Measurements from ENCODE around the gene NOX4. TPM values are rescaled to one million over a fixed set of nuclear protein-coding genes. Genes with fewer than 3 reads are reported as not detected.
"Not testable (repeated sequence)": the region's sequence is repeated elsewhere in the genome, so short reads cannot be mapped to it uniquely, and the experiment has no call there.

Gene NOX4
- total and polyA plus RNA-seq, 9 of the 15 experiments (the other 6 are each of a cell fraction or from before 2014, with no cell fraction given): not detected

GRCh38 chr11:89310607-89311006, 180.6 kb downstream of the NOX4 start:
- 0% methylated on average over 3 of the region's 3 CpGs for WGBS (ENCODE audit: insufficient coverage, low coverage, missing lambda C conversion rate)
- intact Hi-C loops (cut with micrococcal nuclease); H3K9me3 ChIP-seq (replicated peaks; ENCODE audit: control insufficient read depth, insufficient read depth, low read depth, low read length); BruUV-seq (replicated peaks); FAIRE-seq; H3K9ac ChIP-seq (ENCODE audit: insufficient read depth in 1 of 2, low read depth in 2 of 2, low read length in 2 of 2); H4K20me1 ChIP-seq (replicated peaks; ENCODE audit: control insufficient read depth, insufficient read depth, low read length); in situ Hi-C loops (cut with MboI); DNase-seq (ENCODE audit: extremely low read depth in 1 of 4, low spot score in 3 of 4); H3K4me2 ChIP-seq (ENCODE audit: insufficient read depth, low read length); H3K4me1 ChIP-seq (replicated peaks in 1 of 2; ENCODE audit: control insufficient read depth in 2 of 2, insufficient read depth in 2 of 2, low read length in 2 of 2); POLR2A ChIA-PET; H3K36me3 ChIP-seq (ENCODE audit: control insufficient read depth, insufficient read depth, low read length); H3K27ac ChIP-seq (ENCODE audit: extremely low read depth, low read depth, low read length); H2AFZ ChIP-seq (ENCODE audit: low read depth, low read length); H3K9me1 ChIP-seq (ENCODE audit: control insufficient read depth, insufficient read depth, low read length); CTCF ChIA-PET (ENCODE audit: low intra/inter-chr PET ratio); H3K27me3 ChIP-seq (ENCODE audit: control insufficient read depth in 2 of 2, insufficient read depth in 2 of 2, low read length in 2 of 2); H3K4me3 ChIP-seq; ATAC-seq; H3K79me2 ChIP-seq (ENCODE audit: control insufficient read depth, insufficient read depth, low read length): not testable (repeated sequence)

DNA sequence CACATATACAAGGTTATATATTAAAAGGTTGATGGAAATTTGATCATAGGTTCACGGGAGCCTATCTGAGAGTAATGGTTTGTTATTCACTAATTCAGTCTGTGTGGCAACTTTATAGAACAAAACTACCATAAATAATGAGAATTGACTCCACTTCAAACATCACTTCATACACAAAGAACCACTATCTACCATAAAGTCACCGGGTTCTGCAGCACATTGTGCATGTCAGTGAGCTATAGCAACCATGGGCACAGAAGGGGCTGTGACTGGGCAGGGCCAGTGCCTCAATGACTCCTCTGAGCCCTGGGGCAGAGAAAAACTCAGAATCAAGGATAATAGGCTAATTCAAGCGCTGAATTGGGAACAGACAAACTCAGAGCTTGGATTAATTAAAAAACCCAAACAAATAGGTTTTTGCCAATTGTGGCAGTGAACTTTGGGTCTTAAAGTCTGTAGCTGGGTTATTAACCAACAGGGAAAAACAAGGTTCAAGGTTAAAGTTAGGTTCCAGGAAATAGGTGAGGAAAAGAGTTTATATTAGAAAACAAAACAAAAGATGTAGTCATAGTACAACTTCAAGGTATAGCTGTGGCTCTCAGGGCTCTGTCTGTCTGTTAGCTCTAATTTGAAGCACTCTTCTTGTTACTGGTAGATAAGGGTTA, 181.7 kb downstream of the NOX4 start:
- in situ Hi-C loops (cut with MboI); H3K9me1 ChIP-seq (ENCODE audit: control insufficient read depth, insufficient read depth, low read length); DNase-seq (ENCODE audit: extremely low read depth in 1 of 4, low spot score in 3 of 4); H3K4me2 ChIP-seq (ENCODE audit: insufficient read depth, low read length); H3K79me2 ChIP-seq (ENCODE audit: control insufficient read depth, insufficient read depth, low read length); H3K9me3 ChIP-seq (replicated peaks; ENCODE audit: control insufficient read depth, insufficient read depth, low read depth, low read length); intact Hi-C loops (cut with micrococcal nuclease); H3K9ac ChIP-seq (ENCODE audit: insufficient read depth in 1 of 2, low read depth in 2 of 2, low read length in 2 of 2); ATAC-seq; H3K36me3 ChIP-seq (ENCODE audit: control insufficient read depth, insufficient read depth, low read length); H3K27ac ChIP-seq (ENCODE audit: extremely low read depth, low read depth, low read length); POLR2A ChIA-PET; H3K4me1 ChIP-seq (replicated peaks in 1 of 2; ENCODE audit: control insufficient read depth in 2 of 2, insufficient read depth in 2 of 2, low read length in 2 of 2); FAIRE-seq; H3K27me3 ChIP-seq (ENCODE audit: control insufficient read depth in 2 of 2, insufficient read depth in 2 of 2, low read length in 2 of 2); H4K20me1 ChIP-seq (replicated peaks; ENCODE audit: control insufficient read depth, insufficient read depth, low read length); CTCF ChIA-PET (ENCODE audit: low intra/inter-chr PET ratio); H3K4me3 ChIP-seq; BruUV-seq (replicated peaks); H2AFZ ChIP-seq (ENCODE audit: low read depth, low read length): not testable (repeated sequence)
- 0% methylated on average over 3 of the region's 3 CpGs for WGBS (ENCODE audit: insufficient coverage, low coverage, missing lambda C conversion rate)

GRCh38 chr11:89308272-89308671, 182.9 kb downstream of the NOX4 start:
- H3K27me3 ChIP-seq (ENCODE audit: control insufficient read depth in 2 of 2, insufficient read depth in 2 of 2, low read length in 2 of 2); H3K27ac ChIP-seq (ENCODE audit: extremely low read depth, low read depth, low read length); H2AFZ ChIP-seq (ENCODE audit: low read depth, low read length); ATAC-seq; BruUV-seq (replicated peaks); H3K4me3 ChIP-seq; H4K20me1 ChIP-seq (replicated peaks; ENCODE audit: control insufficient read depth, insufficient read depth, low read length); H3K36me3 ChIP-seq (ENCODE audit: control insufficient read depth, insufficient read depth, low read length); DNase-seq (ENCODE audit: extremely low read depth in 1 of 4, low spot score in 3 of 4); intact Hi-C loops (cut with micrococcal nuclease); H3K79me2 ChIP-seq (ENCODE audit: control insufficient read depth, insufficient read depth, low read length); H3K9me1 ChIP-seq (ENCODE audit: control insufficient read depth, insufficient read depth, low read length); in situ Hi-C loops (cut with MboI); FAIRE-seq; H3K9ac ChIP-seq (ENCODE audit: insufficient read depth in 1 of 2, low read depth in 2 of 2, low read length in 2 of 2); H3K4me2 ChIP-seq (ENCODE audit: insufficient read depth, low read length); CTCF ChIA-PET (ENCODE audit: low intra/inter-chr PET ratio); H3K4me1 ChIP-seq (replicated peaks in 1 of 2; ENCODE audit: control insufficient read depth in 2 of 2, insufficient read depth in 2 of 2, low read length in 2 of 2); POLR2A ChIA-PET; H3K9me3 ChIP-seq (replicated peaks; ENCODE audit: control insufficient read depth, insufficient read depth, low read depth, low read length): not testable (repeated sequence)
- 0% methylated on average over 1 of the region's 1 CpG for WGBS (ENCODE audit: insufficient coverage, low coverage, missing lambda C conversion rate)

GRCh38 chr11:89303029-89303428, 188.1 kb downstream of the NOX4 start:
- H3K9ac ChIP-seq (ENCODE audit: insufficient read depth in 1 of 2, low read depth in 2 of 2, low read length in 2 of 2); in situ Hi-C loops (cut with MboI); H3K79me2 ChIP-seq (ENCODE audit: control insufficient read depth, insufficient read depth, low read length); ATAC-seq; BruUV-seq (replicated peaks); H4K20me1 ChIP-seq (replicated peaks; ENCODE audit: control insufficient read depth, insufficient read depth, low read length); intact Hi-C loops (cut with micrococcal nuclease); H3K4me2 ChIP-seq (ENCODE audit: insufficient read depth, low read length); CTCF ChIA-PET (ENCODE audit: low intra/inter-chr PET ratio); FAIRE-seq; H3K4me1 ChIP-seq (replicated peaks in 1 of 2; ENCODE audit: control insufficient read depth in 2 of 2, insufficient read depth in 2 of 2, low read length in 2 of 2); H3K4me3 ChIP-seq; H3K9me1 ChIP-seq (ENCODE audit: control insufficient read depth, insufficient read depth, low read length); POLR2A ChIA-PET; DNase-seq (ENCODE audit: extremely low read depth in 1 of 4, low spot score in 3 of 4); H3K36me3 ChIP-seq (ENCODE audit: control insufficient read depth, insufficient read depth, low read length); H3K9me3 ChIP-seq (replicated peaks; ENCODE audit: control insufficient read depth, insufficient read depth, low read depth, low read length); H2AFZ ChIP-seq (ENCODE audit: low read depth, low read length); H3K27me3 ChIP-seq (ENCODE audit: control insufficient read depth in 2 of 2, insufficient read depth in 2 of 2, low read length in 2 of 2); H3K27ac ChIP-seq (ENCODE audit: extremely low read depth, low read depth, low read length): not testable (repeated sequence)
- 0% methylated on average over 1 of the region's 1 CpG for WGBS (ENCODE audit: insufficient coverage, low coverage, missing lambda C conversion rate)

Data from K562 (cell line).